Measurements from ENCODE around the gene TSSK1B. TPM values are rescaled to one million over a fixed set of nuclear protein-coding genes. Genes with fewer than 3 reads are reported as not detected.

Gene TSSK1B
- total RNA-seq, 1 experiment from 2014 or later = 0.33 TPM

DNA sequence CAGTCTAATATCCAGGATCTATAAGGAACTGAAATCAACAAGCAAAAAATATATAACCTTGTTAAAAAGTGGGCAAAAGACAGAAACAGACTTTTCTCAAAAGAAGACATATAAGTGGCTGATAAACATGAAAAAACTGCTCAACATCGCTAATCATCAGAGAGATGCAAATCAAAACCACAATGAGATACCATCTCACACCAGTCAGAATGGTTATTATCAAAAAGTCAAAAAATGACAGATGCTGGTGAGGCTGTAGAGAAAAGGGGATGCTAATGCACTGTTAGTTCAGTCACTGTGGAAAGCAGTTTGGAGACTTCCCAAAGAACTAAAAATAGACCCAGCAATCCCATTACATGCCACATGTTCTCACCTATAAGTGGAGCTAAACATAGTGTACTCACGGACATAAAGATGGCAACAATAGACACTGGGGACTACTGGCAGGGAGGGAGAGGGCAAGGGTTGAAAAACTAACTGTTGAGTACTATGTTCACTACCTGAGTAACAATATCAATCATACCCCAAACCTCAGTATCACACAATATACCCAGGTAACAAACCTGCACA lies 11.7 kb upstream of the TSSK1B start:
- CTCF ChIA-PET = no interaction called here
- Histone ChIP-seq H3K79me2 (ENCODE audit: low read length) (no peaks in the 10 kb centered on the region), H3F3A (ENCODE audit: low read length, unreplicated experiment) (no peaks in the 10 kb centered on the region), H3K4me1 (ENCODE audit: insufficient read depth, low read length) (no peaks in the 10 kb centered on the region), H3K9me3 (ENCODE audit: low read length) (no peaks in the 10 kb centered on the region), H3K27me3 (ENCODE audit: low read length) (no peaks in the 10 kb centered on the region; the same call in 1 of the 2 replicates), H3K9me2 (replicated peaks; ENCODE audit: low read length) (no peaks in the 10 kb centered on the region), H4K20me1 (ENCODE audit: low read length) (no peaks in the 10 kb centered on the region), H3K36me3 (ENCODE audit: low read depth, low read length) (no peaks in the 10 kb centered on the region), H3K4me3 (ENCODE audit: low read length) (no peak overlapping the region), H2AFZ (ENCODE audit: low read length) (no peak overlapping the region), H3K9ac (ENCODE audit: low read length) (no peak overlapping the region), H3K4me2 (ENCODE audit: low read length) (no peak overlapping the region), H3K27ac (ENCODE audit: low read length) (no peak overlapping the region)
- intact Hi-C loops (cut with micrococcal nuclease) = loop anchor here (2.0 kb wide), 1 partner anchor 64 kb away; no protein-coding TSS in a partner anchor
- DNase-seq (no peak), ATAC-seq (no peak)
- TF ChIP-seq EZH2phosphoT487 (IDR thresholded peaks at IDR 0.05; ENCODE audit: borderline replicate concordance, low read length) (no peak), EZH2 (IDR thresholded peaks at IDR 0.05; ENCODE audit: low read length, unreplicated experiment) (no peak)
- TF ChIP-seq, protein P1, sequence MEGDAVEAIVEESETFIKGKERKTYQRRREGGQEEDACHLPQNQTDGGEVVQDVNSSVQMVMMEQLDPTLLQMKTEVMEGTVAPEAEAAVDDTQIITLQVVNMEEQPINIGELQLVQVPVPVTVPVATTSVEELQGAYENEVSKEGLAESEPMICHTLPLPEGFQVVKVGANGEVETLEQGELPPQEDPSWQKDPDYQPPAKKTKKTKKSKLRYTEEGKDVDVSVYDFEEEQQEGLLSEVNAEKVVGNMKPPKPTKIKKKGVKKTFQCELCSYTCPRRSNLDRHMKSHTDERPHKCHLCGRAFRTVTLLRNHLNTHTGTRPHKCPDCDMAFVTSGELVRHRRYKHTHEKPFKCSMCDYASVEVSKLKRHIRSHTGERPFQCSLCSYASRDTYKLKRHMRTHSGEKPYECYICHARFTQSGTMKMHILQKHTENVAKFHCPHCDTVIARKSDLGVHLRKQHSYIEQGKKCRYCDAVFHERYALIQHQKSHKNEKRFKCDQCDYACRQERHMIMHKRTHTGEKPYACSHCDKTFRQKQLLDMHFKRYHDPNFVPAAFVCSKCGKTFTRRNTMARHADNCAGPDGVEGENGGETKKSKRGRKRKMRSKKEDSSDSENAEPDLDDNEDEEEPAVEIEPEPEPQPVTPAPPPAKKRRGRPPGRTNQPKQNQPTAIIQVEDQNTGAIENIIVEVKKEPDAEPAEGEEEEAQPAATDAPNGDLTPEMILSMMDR (conservative IDR thresholded peaks at IDR 0.05; ENCODE audit: low read depth, low read length) = no peak
- POLR2A ChIA-PET (ENCODE audit: unreplicated experiment) = no interaction called here
- no TSS peak for BruUV-seq (replicated peaks)

DNA sequence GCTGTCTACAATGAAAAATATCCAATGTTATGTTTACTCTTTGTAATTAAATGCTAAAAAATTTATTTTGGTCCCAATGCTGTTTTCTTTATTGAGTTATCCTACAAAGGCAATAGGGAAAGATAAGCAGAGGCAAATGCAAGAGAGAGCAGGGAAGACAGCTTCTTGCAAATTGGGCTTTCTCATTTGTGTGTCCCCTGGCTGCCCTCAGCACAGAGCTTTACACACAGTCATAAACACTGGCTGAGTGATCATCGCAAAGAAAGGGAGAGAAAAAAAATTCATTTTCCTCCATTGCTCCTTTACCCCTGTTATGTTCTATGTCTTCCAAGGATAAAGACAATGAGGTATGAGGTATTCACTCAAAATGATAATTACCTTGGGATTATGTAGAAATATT lies 2.3 kb upstream of the TSSK1B start:
- DNase-seq (no peak), ATAC-seq (no peak)
- Histone ChIP-seq H3K79me2 (ENCODE audit: low read length) (no peaks in the 10 kb centered on the region), H3K4me2 (ENCODE audit: low read length) (no peak overlapping the region), H4K20me1 (ENCODE audit: low read length) (no peaks in the 10 kb centered on the region), H2AFZ (ENCODE audit: low read length) (no peak overlapping the region), H3K9me2 (replicated peaks; ENCODE audit: low read length) (no peaks in the 10 kb centered on the region), H3K4me3 (ENCODE audit: low read length) (no peak overlapping the region), H3K27me3 (ENCODE audit: low read length) (no peaks in the 10 kb centered on the region), H3K9me3 (ENCODE audit: low read length) (no peaks in the 10 kb centered on the region), H3K4me1 (ENCODE audit: insufficient read depth, low read length) (no peaks in the 10 kb centered on the region), H3F3A (ENCODE audit: low read length, unreplicated experiment) (no peaks in the 10 kb centered on the region), H3K27ac (ENCODE audit: low read length) (no peak overlapping the region), H3K36me3 (ENCODE audit: low read depth, low read length) (no peaks in the 10 kb centered on the region), H3K9ac (ENCODE audit: low read length) (no peak overlapping the region)
- no peak for TF ChIP-seq EZH2phosphoT487 (IDR thresholded peaks at IDR 0.05; ENCODE audit: borderline replicate concordance, low read length)
- TF ChIP-seq, protein P1 (conservative IDR thresholded peaks at IDR 0.05; ENCODE audit: low read depth, low read length) = no peak
- no peak for TF ChIP-seq EZH2 (IDR thresholded peaks at IDR 0.05; ENCODE audit: low read length, unreplicated experiment)
- ChIA-PET CTCF (no interaction called here), POLR2A (ENCODE audit: unreplicated experiment) (no interaction called here)
- intact Hi-C loops (cut with micrococcal nuclease) = no loop called here
- no TSS peak for BruUV-seq (replicated peaks)

DNA sequence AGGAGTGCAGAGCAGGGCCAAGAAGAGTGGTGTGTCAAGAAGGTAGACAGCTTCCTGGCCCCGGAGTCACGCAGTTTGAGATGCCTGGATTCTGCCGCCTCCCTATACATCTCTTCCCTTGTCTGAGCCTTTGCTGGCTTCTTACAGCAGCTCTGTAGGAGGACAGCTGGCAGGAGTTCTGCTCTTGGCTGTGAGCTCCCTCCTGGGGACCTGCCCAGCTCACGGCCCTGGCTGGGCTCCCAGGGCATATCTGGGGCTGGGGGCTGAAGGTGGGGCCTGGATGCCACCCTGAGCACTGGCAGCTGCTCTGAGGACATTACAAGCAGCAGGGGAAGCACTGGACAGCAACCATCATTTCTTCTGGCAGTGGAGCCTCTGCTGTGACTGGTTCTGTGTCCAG lies 786 bp upstream of the TSSK1B start:
- Histone ChIP-seq H3F3A (ENCODE audit: low read length, unreplicated experiment) (no peaks in the 10 kb centered on the region), H3K4me1 (ENCODE audit: insufficient read depth, low read length) (no peaks in the 10 kb centered on the region), H3K9me2 (replicated peaks; ENCODE audit: low read length) (no peaks in the 10 kb centered on the region), H3K79me2 (ENCODE audit: low read length) (no peaks in the 10 kb centered on the region), H3K9me3 (ENCODE audit: low read length) (no peaks in the 10 kb centered on the region), H3K9ac (ENCODE audit: low read length) (no peak overlapping the region), H3K27ac (ENCODE audit: low read length) (no peak overlapping the region), H2AFZ (ENCODE audit: low read length) (no peak overlapping the region), H4K20me1 (ENCODE audit: low read length) (no peaks in the 10 kb centered on the region), H3K4me2 (ENCODE audit: low read length) (no peak overlapping the region), H3K4me3 (ENCODE audit: low read length) (no peak overlapping the region), H3K36me3 (ENCODE audit: low read depth, low read length) (no peaks in the 10 kb centered on the region), H3K27me3 (ENCODE audit: low read length) (no peaks in the 10 kb centered on the region)
- ChIA-PET POLR2A (ENCODE audit: unreplicated experiment) (no interaction called here), CTCF (no interaction called here)
- no peak for ATAC-seq
- TF ChIP-seq EZH2 (IDR thresholded peaks at IDR 0.05; ENCODE audit: low read length, unreplicated experiment) (no peak), EZH2phosphoT487 (IDR thresholded peaks at IDR 0.05; ENCODE audit: borderline replicate concordance, low read length) (no peak)
- TF ChIP-seq, protein P1 (conservative IDR thresholded peaks at IDR 0.05; ENCODE audit: low read depth, low read length) = no peak
- no peak for DNase-seq
- BruUV-seq (replicated peaks) = no TSS peak
- intact Hi-C loops (cut with micrococcal nuclease) = no loop called here

Measured in PC-3 (cell line).